Transverse colon (tissue), 4 donors: ENCODE measurements around the gene EPHA4. TPM values are rescaled to one million over a fixed set of nuclear protein-coding genes. Genes with fewer than 3 reads are reported as not detected.

Source experiments
- DNase-seq: peaks from one replicate; pipeline ENCODE4 v3.0.0-alpha.2; 2019
- H3K27ac ChIP-seq, 4 donors: fragments of 200-600 bp; sonication (generic); 2 replicates each; pipeline ENCODE4 v1.5.1; 2016 to 2018; ENCODE audit warnings: inconsistent platforms in 4 of 4
- H3K27me3 ChIP-seq: fragments of 200-600 bp; sonication (generic); 2 replicates; pipeline ENCODE4 v1.5.1; 2017; ENCODE audit warnings: inconsistent platforms
- H3K36me3 ChIP-seq, 4 donors: fragments of 200-600 bp; sonication (generic); 2 replicates each; pipeline ENCODE4 v1.5.1; 2017 to 2019; ENCODE audit warnings: inconsistent platforms in 4 of 4
- H3K4me1 ChIP-seq, 4 donors: fragments of 200-600 bp; sonication (generic); 2 replicates each; pipeline ENCODE4 v1.5.1; 2017 to 2020; ENCODE audit warnings: inconsistent platforms in 4 of 4
- H3K4me3 ChIP-seq, 4 donors: fragments of 200-600 bp; sonication (generic); 1 replicate in 1 of 4; 2 replicates in 3 of 4; pipeline versions ENCODE4 v1.5.1 to v1.6.1; 2017 to 2019; ENCODE audit warnings: inconsistent platforms in 4 of 4
- H3K9me3 ChIP-seq, 2 donors: fragments of 200-600 bp; sonication (generic); 2 replicates each; pipeline ENCODE4 v1.5.1; 2017 to 2019; ENCODE audit warnings: inconsistent platforms in 2 of 2
- EP300 ChIP-seq: sonication (generic); formaldehyde crosslinking; IDR thresholded peaks from one replicate; pipeline ENCODE4 v1.6.1; 2017; ENCODE audit warnings: antibody characterized with exemption, low read depth
- POLR2A ChIP-seq: fragments of 450-650 bp; IDR thresholded peaks from one replicate; pipeline ENCODE4 v1.6.1; 2016; ENCODE audit warnings: antibody characterized with exemption, mild to moderate bottlenecking, moderate library complexity
- POLR2AphosphoS5 ChIP-seq, 3 donors: sonication (generic); formaldehyde crosslinking; IDR thresholded peaks; one replicate each; pipeline ENCODE4 v1.6.1; 2016; ENCODE audit warnings: antibody characterized with exemption in 3 of 3
- WGBS, 2 donors: methylation state at CpG; one replicate each; pipeline ENCODE4 v1.1.5; 2018; ENCODE audit warnings: low coverage in 1 of 2; 5-methylcytosine and 5-hydroxymethylcytosine counted together
- in situ Hi-C, 4 donors: fragments of 200-750 bp; cut with MboI; loops; one replicate each; pipeline versions ENCODE4 v1.15.0 to v1.15.1; 2017; ENCODE audit warnings: low sequenced_read_pairs in 3 of 4, low pct_ligation_motif_present in 1 of 4, low pct_unique_long_range_greater_than_20kb in 1 of 4
- intact Hi-C: fragments of 100-400 bp; cut with DNase I; formaldehyde crosslinking; loops from one replicate; pipeline ENCODE4 v1.15.1; 2023; ENCODE audit warnings: low total_unique reads
- total RNA-seq, 4 donors: library from RNA; depleted of rRNA; stranded (reverse); fragments of >200 nt; gene quantifications; one replicate each; pipeline ENCODE4 v1.1.0, GENCODE V29; 2016
- TF ChIP-seq, protein P1 (sequence below), 5 experiments: fragments of 200-600 bp in 3 of 5; fragments of 450-650 bp in 2 of 5; sonication (generic) in 3 of 5; IDR thresholded peaks; 1 replicate in 2 of 5; 2 replicates in 3 of 5; pipeline ENCODE4 v1.5.1; 2016 to 2017; ENCODE audit warnings: antibody characterized with exemption in 5 of 5, inconsistent platforms in 3 of 5, mild to moderate bottlenecking in 2 of 5, moderate library complexity in 1 of 5

The EPHA4 gene
- total RNA-seq, 4 donors from 2014 or later, result 1.5 to 21.0 (median 13.8) TPM

DNA sequence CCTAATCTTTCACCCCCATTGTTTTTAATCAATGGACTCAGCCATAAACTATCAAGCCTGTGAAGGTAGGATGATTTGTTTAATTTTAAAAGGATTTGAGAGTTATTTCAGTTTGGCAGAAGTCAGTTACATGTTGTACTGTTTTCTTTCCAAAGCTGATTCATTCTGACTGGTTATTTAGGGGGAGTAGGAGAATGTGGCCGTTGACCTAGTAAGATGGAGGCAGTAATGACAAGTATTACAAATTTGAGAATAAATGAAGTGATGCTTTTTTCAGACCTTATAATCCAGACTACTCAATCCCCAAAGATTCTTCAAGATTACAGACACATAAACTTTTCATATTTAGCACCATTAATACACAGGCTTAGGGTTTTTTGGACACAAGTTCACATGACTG is 4.3 kb downstream of the EPHA4 start:
- in situ Hi-C loops, result no loop called here
- Histone ChIP-seq H3K9me3 (no peaks in the 10 kb centered on the region), H3K36me3 (no peaks in the 10 kb centered on the region), H3K27me3 (peaks cover 18% of the 10 kb centered on the region), H3K4me1 (peaks cover 6 to 22% (median 8%) of the 10 kb centered on the region in 4 donors), H3K4me3 (no peak overlapping the region), H3K27ac (no peak overlapping the region)
- TF ChIP-seq, protein P1, sequence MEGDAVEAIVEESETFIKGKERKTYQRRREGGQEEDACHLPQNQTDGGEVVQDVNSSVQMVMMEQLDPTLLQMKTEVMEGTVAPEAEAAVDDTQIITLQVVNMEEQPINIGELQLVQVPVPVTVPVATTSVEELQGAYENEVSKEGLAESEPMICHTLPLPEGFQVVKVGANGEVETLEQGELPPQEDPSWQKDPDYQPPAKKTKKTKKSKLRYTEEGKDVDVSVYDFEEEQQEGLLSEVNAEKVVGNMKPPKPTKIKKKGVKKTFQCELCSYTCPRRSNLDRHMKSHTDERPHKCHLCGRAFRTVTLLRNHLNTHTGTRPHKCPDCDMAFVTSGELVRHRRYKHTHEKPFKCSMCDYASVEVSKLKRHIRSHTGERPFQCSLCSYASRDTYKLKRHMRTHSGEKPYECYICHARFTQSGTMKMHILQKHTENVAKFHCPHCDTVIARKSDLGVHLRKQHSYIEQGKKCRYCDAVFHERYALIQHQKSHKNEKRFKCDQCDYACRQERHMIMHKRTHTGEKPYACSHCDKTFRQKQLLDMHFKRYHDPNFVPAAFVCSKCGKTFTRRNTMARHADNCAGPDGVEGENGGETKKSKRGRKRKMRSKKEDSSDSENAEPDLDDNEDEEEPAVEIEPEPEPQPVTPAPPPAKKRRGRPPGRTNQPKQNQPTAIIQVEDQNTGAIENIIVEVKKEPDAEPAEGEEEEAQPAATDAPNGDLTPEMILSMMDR (IDR thresholded peaks at IDR 0.05), result no peak
- no peak for TF ChIP-seq POLR2AphosphoS5 (IDR thresholded peaks at IDR 0.05)
- no peak for TF ChIP-seq POLR2A
- TF ChIP-seq EP300, result no peak
- intact Hi-C loops, result no loop called here
- WGBS, 2 donors, result 88% methylated on average over 1 of the region's 1 CpG
- no peak for DNase-seq

DNA sequence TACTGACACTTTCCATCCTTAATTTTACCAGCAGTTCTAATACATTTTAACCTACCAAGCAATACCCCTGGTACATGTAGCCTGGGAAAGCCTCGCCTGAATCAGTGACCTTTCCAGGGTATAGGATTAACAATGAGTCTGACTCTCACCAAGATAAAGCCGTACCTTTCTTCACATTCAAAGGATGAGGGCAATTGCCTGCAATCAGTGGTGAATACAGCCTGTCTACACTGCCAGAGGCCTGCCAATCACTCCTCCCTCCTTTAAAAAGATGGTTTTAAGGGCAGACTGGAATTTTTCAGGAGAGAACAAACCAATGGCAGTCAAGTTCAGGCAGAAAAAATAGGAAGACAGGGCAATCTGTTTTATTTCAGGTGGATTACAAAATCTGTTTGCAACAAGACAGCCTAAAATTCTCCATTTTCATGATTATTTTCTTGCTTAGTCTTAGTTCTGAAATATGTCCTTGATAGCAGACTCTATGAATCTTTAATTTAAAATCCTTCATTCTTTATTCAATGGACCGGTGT is 4.8 kb downstream of the EPHA4 start:
- no peak overlapping the region for H3K4me3 ChIP-seq
- no peaks in the 10 kb centered on the region for H3K36me3 ChIP-seq
- WGBS, 2 donors, result 76 to 83% methylated on average over 3 of the region's 3 CpGs
- peaks cover 18% of the 10 kb centered on the region for H3K27me3 ChIP-seq
- H3K9me3 ChIP-seq, result no peaks in the 10 kb centered on the region
- peaks cover 6 to 22% (median 8%) of the 10 kb centered on the region in 4 donors for H3K4me1 ChIP-seq
- in situ Hi-C loops, result no loop called here
- no peak overlapping the region for H3K27ac ChIP-seq
- no peak for DNase-seq
- intact Hi-C loops, result no loop called here
- no peak for TF ChIP-seq POLR2A
- no peak for TF ChIP-seq POLR2AphosphoS5 (IDR thresholded peaks at IDR 0.05)
- TF ChIP-seq, protein P1 (IDR thresholded peaks at IDR 0.05), result no peak
- no peak for TF ChIP-seq EP300

DNA sequence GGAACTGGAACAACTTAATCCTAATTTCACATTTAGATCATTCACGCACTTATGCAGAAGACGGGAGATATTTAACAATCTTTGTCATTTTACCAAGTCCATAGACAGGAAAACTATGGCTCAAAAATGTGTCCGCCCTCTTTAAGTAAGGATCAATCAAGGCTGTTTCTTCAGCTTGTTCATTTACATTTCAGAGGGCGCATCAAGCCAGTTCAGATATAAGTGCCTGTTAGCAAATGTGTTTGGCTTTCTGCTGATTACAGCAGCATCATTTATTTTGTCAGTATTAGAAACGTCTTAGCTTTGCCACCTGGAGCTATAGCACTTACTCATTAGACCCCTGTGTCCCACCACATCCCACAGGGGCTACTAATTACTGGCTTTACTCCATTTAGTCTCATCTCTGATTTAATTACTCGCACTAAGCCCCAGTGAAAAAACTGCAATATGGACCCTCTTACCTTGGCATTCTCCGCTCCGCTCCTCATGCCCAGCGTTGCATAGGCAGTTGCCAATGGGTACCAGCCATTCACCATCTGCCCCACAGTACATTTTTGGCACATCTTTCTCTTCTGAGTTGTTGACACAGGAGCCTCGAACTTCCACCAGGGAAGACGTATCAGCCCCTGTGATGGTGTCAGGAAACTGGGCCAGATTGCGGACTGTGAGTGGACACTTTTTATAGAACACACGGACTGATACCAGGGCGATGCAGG is 8.7 kb downstream of the EPHA4 start:
- H3K4me1 ChIP-seq, result no peaks in the 10 kb centered on the region
- H3K9me3 ChIP-seq, result no peaks in the 10 kb centered on the region
- in situ Hi-C loops, result no loop called here
- TF ChIP-seq POLR2AphosphoS5 (IDR thresholded peaks at IDR 0.05), result no peak
- no peak for TF ChIP-seq EP300
- 94 to 97% methylated on average over 9 to 14 of the region's 14 CpGs for WGBS, 2 donors
- no peaks in the 10 kb centered on the region for H3K27me3 ChIP-seq
- intact Hi-C loops, result no loop called here
- H3K27ac ChIP-seq, result no peak overlapping the region
- DNase-seq, result no peak
- H3K4me3 ChIP-seq, result no peak overlapping the region
- no peaks in the 10 kb centered on the region for H3K36me3 ChIP-seq

DNA sequence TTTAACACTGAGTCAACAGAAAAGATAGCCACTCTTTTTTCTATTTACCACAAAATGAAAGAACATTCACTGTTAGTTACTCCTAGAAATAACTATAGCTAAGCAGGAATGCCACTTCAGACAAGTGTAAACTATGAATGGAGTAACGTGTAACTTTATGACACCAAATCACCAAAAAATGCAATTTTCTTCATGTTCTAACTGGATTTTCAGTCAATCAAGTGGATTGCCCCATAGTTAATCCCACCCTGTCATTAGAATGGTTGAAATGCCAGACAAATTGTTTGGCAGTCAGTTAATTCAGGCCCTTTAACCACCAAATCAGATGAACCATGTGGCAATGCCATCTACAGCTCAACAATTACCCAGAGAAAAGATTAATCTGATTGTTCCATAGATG is 9.9 kb downstream of the EPHA4 start:
- no peaks in the 10 kb centered on the region for H3K27me3 ChIP-seq
- TF ChIP-seq POLR2A (no peak), EP300 (no peak), POLR2AphosphoS5 (IDR thresholded peaks at IDR 0.05) (no peak)
- TF ChIP-seq, protein P1 (IDR thresholded peaks at IDR 0.05), result no peak
- in situ Hi-C loops, result no loop called here
- DNase-seq, result no peak
- H3K4me1 ChIP-seq, result no peaks in the 10 kb centered on the region
- intact Hi-C loops, result no loop called here
- H3K4me3 ChIP-seq, result no peak overlapping the region
- WGBS, 2 donors, result 92% methylated on average over 1 of the region's 1 CpG
- H3K36me3 ChIP-seq, result no peaks in the 10 kb centered on the region
- H3K27ac ChIP-seq, result no peak overlapping the region
- no peaks in the 10 kb centered on the region for H3K9me3 ChIP-seq

DNA sequence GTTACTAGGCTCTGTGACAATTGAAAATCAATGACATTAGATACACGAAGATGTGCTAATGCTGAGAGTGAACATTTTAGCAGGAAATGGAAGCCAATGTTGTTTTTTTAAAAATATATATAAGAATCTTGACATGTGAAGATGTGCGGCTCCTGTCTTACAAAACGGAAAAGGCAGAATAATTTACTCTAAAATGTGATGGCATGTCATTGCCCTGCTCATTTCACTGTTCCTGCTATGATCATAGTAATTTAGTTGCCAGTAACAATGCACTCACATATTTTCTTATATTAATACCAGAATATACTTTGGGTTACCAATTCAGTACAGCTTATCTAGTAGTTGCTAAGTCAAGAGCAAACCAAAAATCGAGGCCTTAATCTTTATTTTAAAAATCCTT is 10.3 kb downstream of the EPHA4 start:
- no peaks in the 10 kb centered on the region for H3K36me3 ChIP-seq
- 77 to 83% methylated on average over 3 to 4 of the region's 4 CpGs for whole genome bisulfite sequencing, 2 donors
- no peak overlapping the region for H3K27ac ChIP-seq
- H3K27me3 ChIP-seq, result no peaks in the 10 kb centered on the region
- TF ChIP-seq POLR2A (no peak), POLR2AphosphoS5 (IDR thresholded peaks at IDR 0.05) (no peak), EP300 (no peak)
- TF ChIP-seq, protein P1 (IDR thresholded peaks at IDR 0.05), result no peak
- in situ Hi-C loops (no loop called here), intact Hi-C loops (no loop called here)
- no peak overlapping the region for H3K4me3 ChIP-seq
- DNase-seq, result no peak
- H3K4me1 ChIP-seq, result no peaks in the 10 kb centered on the region
- H3K9me3 ChIP-seq, result no peaks in the 10 kb centered on the region
